Measurements from ENCODE around the gene ARPC4. TPM values are rescaled to one million over a fixed set of nuclear protein-coding genes. Genes with fewer than 3 reads are reported as not detected.

ARPC4 gene
- polyA plus RNA-seq, 2 of the 4 experiments (the other 2 are of a cell fraction), result 140 to 298 TPM

GRCh38 chr3:9762871-9763270 lies 30.0 kb upstream of the ARPC4 start:
- Histone ChIP-seq H3K27ac (no peak overlapping the region), H3K4me3 (no peak overlapping the region), H3K4me2 (no peak overlapping the region), H3K9me3 (no peaks in the 10 kb centered on the region), H3K4me1 (peaks cover 3% of the 10 kb centered on the region; the same call in 2 of the 3 replicates)
- no peak for TF ChIP-seq CEBPB (IDR thresholded peaks at IDR 0.05)
- 96% methylated on average over 8 of the region's 8 CpGs for WGBS (ENCODE audit: missing lambda C conversion rate)
- ChIA-PET CTCF (interaction anchor here (0.9 to 1.9 kb wide), 4 partner anchors 30 to 184 kb away, joined by 3 to 6 read pairs (median 4); no protein-coding TSS in a partner anchor), POLR2A (interaction anchor here (0.8 kb wide), 1 partner anchor 14 kb away, joined by 3 read pairs; no protein-coding TSS in a partner anchor)
- FAIRE-seq, result no peak
- no peak for ATAC-seq
- no peak for DNase-seq (ENCODE audit: low read depth in 1 of 2, low spot score in 1 of 2)

- FAIRE-seq (no peak), DNase-seq (ENCODE audit: low read depth in 1 of 2, low spot score in 1 of 2) (no peak), ATAC-seq (0 out of 6 replicates have a peak, but pooled peaks of 1 of the 2 experiments have one; percentile 7)
- POLR2A ChIA-PET, result interaction anchor here (1.2 kb wide), 1 partner anchor 16 kb away, joined by 5 read pairs; the partner anchor contains the start of gene OGG1
- CTCF ChIA-PET, result interaction anchor here (0.6 to 2.2 kb wide), 6 partner anchors 8 to 181 kb away, joined by 3 to 6 read pairs (median 3); no protein-coding TSS in a partner anchor
- peaks cover 26% of the 10 kb centered on the region for H3K4me1 ChIP-seq
- H3K4me3 ChIP-seq, result no peak overlapping the region
- H3K27ac ChIP-seq, result no peak overlapping the region
- H3K4me2 ChIP-seq, result no peak overlapping the region
- TF ChIP-seq PHF8 (IDR thresholded peaks at IDR 0.05; ENCODE audit: borderline replicate concordance, low read depth), result no peak
- TF ChIP-seq USF2 (IDR thresholded peaks at IDR 0.05), result peak; percentile 89
- no peak for TF ChIP-seq RARB (CRISPR knock-in tag; IDR thresholded peaks at IDR 0.05)
- 90% methylated on average over 4 of the region's 4 CpGs for WGBS (ENCODE audit: missing lambda C conversion rate)
- no peaks in the 10 kb centered on the region for H3K9me3 ChIP-seq
These were observed 27.0 kb upstream of the ARPC4 start for GRCh38 chr3:9765865-9766264.

- WGBS (ENCODE audit: missing lambda C conversion rate), result 86% methylated on average over 7 of the region's 7 CpGs
- CTCF ChIA-PET, result interaction anchor here (0.8 to 2.2 kb wide), 5 partner anchors 17 to 264 kb away, joined by 3 to 6 read pairs (median 3); no protein-coding TSS in a partner anchor
- ATAC-seq, result no peak
- no peak for DNase-seq (ENCODE audit: low read depth in 1 of 2, low spot score in 1 of 2)
- H3K27ac ChIP-seq, result no peak overlapping the region
- FAIRE-seq, result no peak
- H3K4me1 ChIP-seq, result peaks cover 27% of the 10 kb centered on the region
- H3K4me2 ChIP-seq, result no peak overlapping the region
- no peak overlapping the region for H3K4me3 ChIP-seq
- no peak for TF ChIP-seq SREBF2 (IDR thresholded peaks at IDR 0.05)
- no peak for TF ChIP-seq TFCP2L1 (CRISPR knock-in tag; IDR thresholded peaks at IDR 0.05)
- no peak for TF ChIP-seq RCOR1 (IDR thresholded peaks at IDR 0.05; ENCODE audit: low read depth, low read length)
- no peak for TF ChIP-seq RNF2 (IDR thresholded peaks at IDR 0.05; ENCODE audit: borderline replicate concordance, low read depth)
- no peak for TF ChIP-seq RFX5 (IDR thresholded peaks at IDR 0.05)
- no peak for TF ChIP-seq CEBPB (IDR thresholded peaks at IDR 0.05)
- TF ChIP-seq FOSL2 (IDR thresholded peaks at IDR 0.05), result no peak
- TF ChIP-seq FOSL2 (CRISPR knock-in tag; IDR thresholded peaks at IDR 0.05), result no peak
- TF ChIP-seq CBX8 (IDR thresholded peaks at IDR 0.05), result no peak
- TF ChIP-seq ELK1 (IDR thresholded peaks at IDR 0.05; ENCODE audit: low read depth, low read length), result no peak
- no peak for TF ChIP-seq HOXA7 (CRISPR knock-in tag; IDR thresholded peaks at IDR 0.05)
- TF ChIP-seq USF2 (IDR thresholded peaks at IDR 0.05), result no peak
- TF ChIP-seq CTCF (IDR thresholded peaks at IDR 0.05), result no peak
- no peak for TF ChIP-seq RARB (CRISPR knock-in tag; IDR thresholded peaks at IDR 0.05)
- TF ChIP-seq JUNB (IDR thresholded peaks at IDR 0.05), result no peak
- no peak for TF ChIP-seq NFE2L2 (conservative IDR thresholded peaks at IDR 0.05; ENCODE audit: low read length)
- TF ChIP-seq E2F6 (IDR thresholded peaks at IDR 0.05; ENCODE audit: borderline replicate concordance, low read depth), result no peak
- H3K9me3 ChIP-seq, result no peaks in the 10 kb centered on the region
- POLR2A ChIA-PET, result no interaction called here
These were observed 25.5 kb upstream of the ARPC4 start for GRCh38 chr3:9767418-9767817.

Measured in A549 (cell line).